Ovary (tissue), 3 donors: ENCODE measurements around the gene CCT5.

Source experiments
- EP300 ChIP-seq: sonication (generic); formaldehyde crosslinking; IDR thresholded peaks from one replicate; pipeline ENCODE4 v1.6.1; 2017; ENCODE audit warnings: antibody characterized with exemption
- POLR2A ChIP-seq: fragments of 450-650 bp; IDR thresholded peaks from one replicate; pipeline ENCODE4 v1.6.1; 2017; ENCODE audit warnings: antibody characterized with exemption, mild to moderate bottlenecking, moderate library complexity
- TF ChIP-seq, protein P1 (sequence below), 3 donors: fragments of 450-650 bp in 2 of 3; fragments of 200-600 bp in 1 of 3; IDR thresholded peaks; one replicate each; pipeline versions ENCODE4 v1.5.1 to v1.8.0; 2016 to 2022; ENCODE audit warnings: antibody characterized with exemption in 3 of 3, mild to moderate bottlenecking in 1 of 3
- donor health status: DM: no; HTN: no; CAD: no.

- TF ChIP-seq, protein P1, sequence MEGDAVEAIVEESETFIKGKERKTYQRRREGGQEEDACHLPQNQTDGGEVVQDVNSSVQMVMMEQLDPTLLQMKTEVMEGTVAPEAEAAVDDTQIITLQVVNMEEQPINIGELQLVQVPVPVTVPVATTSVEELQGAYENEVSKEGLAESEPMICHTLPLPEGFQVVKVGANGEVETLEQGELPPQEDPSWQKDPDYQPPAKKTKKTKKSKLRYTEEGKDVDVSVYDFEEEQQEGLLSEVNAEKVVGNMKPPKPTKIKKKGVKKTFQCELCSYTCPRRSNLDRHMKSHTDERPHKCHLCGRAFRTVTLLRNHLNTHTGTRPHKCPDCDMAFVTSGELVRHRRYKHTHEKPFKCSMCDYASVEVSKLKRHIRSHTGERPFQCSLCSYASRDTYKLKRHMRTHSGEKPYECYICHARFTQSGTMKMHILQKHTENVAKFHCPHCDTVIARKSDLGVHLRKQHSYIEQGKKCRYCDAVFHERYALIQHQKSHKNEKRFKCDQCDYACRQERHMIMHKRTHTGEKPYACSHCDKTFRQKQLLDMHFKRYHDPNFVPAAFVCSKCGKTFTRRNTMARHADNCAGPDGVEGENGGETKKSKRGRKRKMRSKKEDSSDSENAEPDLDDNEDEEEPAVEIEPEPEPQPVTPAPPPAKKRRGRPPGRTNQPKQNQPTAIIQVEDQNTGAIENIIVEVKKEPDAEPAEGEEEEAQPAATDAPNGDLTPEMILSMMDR (IDR thresholded peaks at IDR 0.05), result no peak
- TF ChIP-seq EP300, result no peak
- TF ChIP-seq POLR2A, result no peak
Measured at GRCh38 chr5:10288592-10289219, 38.6 kb downstream of the CCT5 start.
